ENCODE measurements around the gene HOXB1.

The HOXB1 gene

GRCh38 chr17:48530887-48531272, at the start of gene HOXB1:
TSS of gene HOXB1 (minus strand) at chr17:48531011. CDS start at chr17:48530904, 107 bp downstream.
- no peak for DNase-seq (ENCODE audit: low read depth, low spot score)

DNA sequence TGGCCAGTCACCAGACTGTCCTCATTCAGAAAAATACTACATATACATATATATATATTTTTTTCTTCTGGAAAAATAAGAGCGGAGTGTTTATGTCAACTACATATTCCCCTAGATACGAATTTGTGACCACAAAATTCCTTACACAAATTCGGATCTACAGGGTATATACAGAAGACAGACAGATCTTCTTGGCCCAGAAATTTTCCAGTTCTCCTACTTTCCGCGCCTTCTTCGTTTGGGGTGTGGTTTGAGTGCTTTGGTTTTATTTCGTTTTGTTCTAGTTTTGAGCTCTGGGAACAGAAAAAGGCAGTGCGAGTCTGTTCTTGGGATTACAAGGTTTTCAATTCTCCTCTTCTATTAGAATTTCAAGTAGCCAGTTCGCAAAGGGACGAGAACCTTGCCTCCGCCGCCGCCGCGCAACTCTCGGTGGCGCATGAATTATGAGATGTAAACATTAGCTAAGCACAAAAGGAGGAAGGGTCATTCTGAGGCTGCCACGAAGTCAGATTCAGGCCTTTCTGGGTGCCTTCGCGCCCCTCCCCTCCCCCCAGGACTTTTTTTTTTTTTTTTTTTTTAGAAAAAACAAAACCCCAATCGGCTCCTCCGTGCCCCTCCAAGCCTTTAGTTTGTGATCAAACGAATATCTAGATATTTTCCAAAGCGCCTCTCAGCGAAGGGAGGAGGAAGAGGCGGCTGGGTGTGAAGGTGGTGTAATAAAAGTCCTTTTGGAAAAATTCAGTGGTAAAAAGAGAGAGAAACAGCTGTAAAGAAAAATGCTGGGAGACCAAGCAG, 49.1 kb upstream of the HOXB1 start:
- no peak for DNase-seq (ENCODE audit: low read depth, low spot score)

DNA sequence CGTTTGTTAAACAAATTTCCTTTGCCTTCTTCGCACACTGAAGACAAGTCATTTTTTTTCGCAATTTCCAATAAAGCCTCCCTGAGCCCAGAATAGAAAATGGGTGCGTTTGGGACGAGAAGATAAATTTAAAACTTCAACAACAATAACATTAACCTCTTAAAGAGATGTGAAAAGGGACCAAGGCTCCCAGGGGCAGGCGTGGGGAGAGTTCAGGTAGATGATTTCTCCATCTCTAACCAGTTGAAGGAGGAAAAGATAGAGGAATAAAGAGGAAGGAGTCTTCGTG, 48.6 kb upstream of the HOXB1 start:
- DNase-seq (ENCODE audit: low read depth, low spot score), result no peak

DNA sequence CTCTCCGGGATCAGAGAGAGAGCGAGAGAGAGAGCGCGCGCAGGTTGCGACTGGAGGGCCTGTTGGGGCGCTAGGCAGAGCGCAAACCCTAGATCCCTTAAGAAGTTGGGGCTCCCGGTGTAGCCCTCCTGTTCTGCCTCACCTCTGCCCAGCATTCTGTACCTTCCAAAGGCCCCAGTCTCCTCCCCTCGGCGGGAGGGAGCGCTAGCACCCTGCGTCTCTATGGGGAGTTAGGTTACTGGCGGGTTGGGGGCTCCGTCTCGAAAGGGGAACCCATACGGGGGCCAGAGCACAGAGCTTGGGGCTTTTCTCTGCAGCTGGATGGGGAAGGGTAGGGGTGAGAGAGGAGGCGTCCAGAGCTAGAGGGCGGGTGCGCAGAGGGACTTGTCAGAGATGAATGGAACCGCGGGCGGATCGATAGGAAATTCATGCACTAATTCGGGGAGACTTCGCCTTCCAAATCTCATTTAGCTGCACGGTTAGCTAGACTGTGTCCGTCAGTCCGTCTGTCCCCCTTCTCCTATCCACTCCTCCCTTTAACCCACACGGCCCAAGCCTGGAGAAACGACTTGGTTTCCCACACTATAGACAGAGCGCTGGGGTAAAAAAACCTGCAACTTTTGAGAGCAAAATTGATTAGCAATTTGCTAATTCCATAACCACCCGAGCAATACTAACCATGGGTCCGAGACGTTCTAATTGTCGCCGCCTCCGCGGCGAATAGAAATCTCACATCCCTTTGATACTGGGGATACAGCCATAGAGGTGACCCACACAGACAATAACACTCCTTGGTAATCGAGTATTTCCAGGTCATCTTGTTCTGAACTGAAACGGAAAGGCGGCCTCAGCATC, 48.0 kb upstream of the HOXB1 start:
- DNase-seq (ENCODE audit: low read depth, low spot score), result no peak

- DNase-seq (ENCODE audit: low read depth, low spot score), result no peak
Observed at GRCh38 chr17:48577946-48578615, 47.3 kb upstream of the HOXB1 start, which contains the start of gene HOXB4. TSS of gene HOXB4 (minus strand) at chr17:48578350. CDS start at chr17:48578319, 31 bp downstream.

GRCh38 chr17:48577330-48577945, 46.6 kb upstream of the HOXB1 start:
- no peak for DNase-seq (ENCODE audit: low read depth, low spot score)

GRCh38 chr17:48576479-48577309, 45.9 kb upstream of the HOXB1 start:
- no peak for DNase-seq (ENCODE audit: low read depth, low spot score)

GRCh38 chr17:48575673-48576478, 45.1 kb upstream of the HOXB1 start:
- no peak for DNase-seq (ENCODE audit: low read depth, low spot score)

DNA sequence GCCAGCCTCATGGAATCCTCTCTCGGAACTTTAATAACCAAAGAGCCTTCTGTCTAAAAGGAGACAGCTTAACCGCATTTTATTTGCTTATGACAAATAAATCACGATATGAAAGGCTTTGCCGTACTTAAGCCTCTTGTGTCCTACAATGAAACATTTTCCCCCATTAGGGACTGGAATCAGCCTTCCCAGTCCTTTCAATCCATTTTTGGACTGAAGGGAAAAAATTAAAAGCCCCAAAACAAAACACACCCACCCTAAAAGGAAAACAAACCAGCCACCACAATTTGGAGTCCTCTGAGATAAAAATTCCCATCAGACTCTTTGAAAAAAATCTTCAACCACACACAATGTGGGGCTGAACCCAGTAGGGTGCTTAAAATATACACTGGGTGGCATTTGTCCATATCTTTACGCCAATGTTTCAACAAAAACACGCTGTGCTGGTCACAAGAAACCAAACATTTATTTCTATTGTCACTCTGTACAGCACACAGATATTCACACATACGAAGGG, 44.3 kb upstream of the HOXB1 start:
- no peak for DNase-seq (ENCODE audit: low read depth, low spot score)

DNA sequence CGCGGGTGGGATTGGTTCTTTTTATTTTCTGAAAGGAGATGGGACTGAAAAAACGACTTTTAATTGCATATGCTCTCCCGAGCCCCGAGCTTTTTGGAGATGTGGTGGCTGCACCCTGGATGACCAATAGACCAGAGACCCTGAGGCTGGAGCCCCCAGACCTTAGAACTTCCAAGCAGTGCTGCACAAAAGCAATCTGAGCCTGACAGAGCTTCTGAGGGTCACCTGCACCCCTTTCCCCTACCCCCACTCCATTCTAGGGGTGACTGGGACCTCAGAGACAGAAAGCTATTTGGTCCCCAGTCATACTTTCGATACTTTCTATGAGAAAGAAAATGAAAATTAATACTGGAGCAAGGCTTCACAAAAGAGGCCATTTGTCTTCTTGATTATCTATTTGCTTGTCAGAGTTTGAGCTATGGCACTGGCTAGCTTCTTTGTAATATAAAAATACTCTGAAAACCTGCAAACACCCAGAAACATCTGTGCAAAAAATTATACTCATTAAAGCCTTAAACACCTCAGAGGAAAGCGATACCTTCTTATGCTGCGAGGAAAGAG, 43.8 kb upstream of the HOXB1 start:
- DNase-seq (ENCODE audit: low read depth, low spot score), result no peak

DNA sequence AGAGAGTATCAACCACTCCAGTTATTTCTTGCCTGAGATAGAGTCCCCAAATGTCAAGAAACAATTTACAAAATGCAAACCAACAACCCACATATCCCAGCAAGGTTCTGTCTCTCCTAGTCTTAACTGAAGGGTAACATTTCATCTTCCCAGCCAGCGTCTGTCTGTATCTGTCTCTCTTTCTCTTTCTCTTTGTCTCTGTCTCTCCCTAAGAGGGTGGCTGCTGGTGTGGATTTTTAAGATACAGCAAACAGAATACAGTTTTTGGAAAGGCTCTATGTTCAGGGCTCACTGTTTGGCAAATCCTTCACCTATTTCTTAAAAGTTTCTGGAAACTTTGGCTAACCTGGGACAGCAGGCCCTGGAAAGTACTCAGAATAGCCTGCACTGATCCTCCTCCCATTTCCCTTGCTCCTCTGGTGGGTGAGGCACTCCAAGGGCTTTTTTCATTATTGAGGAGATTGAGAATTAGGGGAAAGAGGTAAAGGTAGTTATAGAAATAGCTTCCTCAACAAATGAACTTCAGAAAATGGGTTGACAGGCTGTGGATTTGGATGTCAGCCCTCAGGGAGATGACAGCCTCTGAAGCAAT, 41.1 kb upstream of the HOXB1 start:
- no peak for DNase-seq (ENCODE audit: low read depth, low spot score)

DNA sequence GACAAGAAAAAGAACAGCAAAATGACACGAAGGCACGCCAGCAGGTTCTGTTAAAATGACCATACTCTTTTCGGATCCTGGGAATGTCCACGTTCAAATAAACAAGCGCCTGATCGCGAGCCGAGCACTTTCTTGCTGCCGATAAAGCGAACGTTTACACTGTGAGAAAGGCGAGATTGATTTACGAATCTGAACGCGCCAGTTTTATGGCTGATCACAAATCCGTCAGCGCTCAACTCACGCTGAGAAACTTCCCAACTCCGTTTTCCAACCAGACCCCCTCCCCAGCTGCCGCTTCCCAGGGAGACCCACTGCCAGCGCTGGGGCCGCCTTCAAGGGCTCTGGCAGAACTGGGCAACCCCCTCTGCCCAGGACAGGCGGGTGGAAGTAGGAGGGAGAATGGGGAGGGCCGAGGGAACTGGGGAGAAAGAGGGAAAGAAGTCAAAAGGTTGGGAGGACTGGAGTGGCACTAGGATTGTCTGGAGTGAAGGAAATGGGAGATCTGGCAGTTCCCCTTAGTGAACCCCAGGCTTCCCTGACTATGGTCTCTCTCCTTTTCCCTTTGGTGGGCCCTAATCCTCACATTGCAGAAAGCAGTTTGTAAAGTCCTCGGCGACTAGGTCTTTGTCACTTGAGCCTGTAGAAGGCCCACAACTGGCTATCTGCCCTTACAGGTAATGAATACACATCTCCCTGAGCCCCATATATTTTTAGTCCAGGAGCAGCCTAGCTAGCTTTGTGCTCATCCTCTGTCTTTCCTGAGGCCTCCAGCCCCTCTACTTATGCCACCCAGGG, 40.4 kb upstream of the HOXB1 start:
- DNase-seq (ENCODE audit: low read depth, low spot score), result no peak

GRCh38 chr17:48570325-48571023, 39.7 kb upstream of the HOXB1 start:
- no peak for DNase-seq (ENCODE audit: low read depth, low spot score)

- no peak for DNase-seq (ENCODE audit: low read depth, low spot score)
Observed at GRCh38 chr17:48569674-48570324, 39.0 kb upstream of the HOXB1 start.

DNA sequence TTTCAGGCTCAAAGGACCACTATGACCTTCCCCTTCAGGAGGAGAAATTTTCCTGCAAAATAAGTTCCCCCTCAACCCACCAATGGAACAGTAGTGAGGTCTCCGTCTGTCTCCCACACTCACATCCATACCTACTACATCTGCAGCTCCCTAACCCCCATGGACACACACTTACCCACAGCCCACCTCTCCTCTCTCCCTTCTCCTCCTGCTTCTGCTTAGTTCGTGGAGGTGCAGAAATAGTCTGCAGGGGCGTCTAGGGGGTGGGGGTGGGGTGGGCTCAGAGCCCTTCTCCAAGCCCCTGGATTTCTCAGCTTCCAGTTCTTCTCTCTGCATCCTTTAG, 38.4 kb upstream of the HOXB1 start:
- DNase-seq (ENCODE audit: low read depth, low spot score), result no peak

DNA sequence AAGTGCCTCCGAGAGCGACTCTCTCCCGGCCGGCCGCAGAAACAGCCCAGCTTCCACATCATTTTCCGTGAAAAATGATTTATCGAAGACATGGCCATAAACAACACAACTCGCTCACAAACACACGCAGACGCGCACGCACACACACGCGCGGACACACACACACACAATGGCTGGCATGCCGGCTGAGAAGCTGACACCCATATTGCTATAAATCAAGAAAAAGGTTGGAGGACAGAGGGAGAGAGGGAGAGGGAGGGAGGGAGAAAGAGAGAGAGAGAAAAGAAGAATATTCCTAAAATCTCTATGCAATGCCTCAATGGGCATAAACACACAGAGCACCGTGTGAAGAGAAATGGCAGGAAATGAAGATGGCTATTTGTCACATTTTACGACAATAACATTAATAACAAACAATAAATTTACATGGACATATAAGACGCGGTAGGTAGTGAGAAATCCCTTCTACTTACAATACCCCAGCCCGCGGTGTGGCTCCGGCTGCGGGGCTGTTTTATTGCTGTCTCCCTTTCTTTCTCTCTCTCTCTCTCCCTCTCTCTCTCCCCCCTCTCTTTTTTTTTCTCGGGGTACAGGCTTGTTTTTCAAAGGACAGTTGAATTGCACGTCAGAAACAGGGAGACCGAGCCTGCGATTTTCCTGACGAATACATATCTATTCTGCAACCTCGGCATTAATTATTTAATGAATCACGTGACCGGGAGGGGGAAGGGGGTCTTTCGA, 37.9 kb upstream of the HOXB1 start:
- DNase-seq (ENCODE audit: low read depth, low spot score), result no peak
